DMS 273 (cell line): ENCODE data around the gene C4BPB.

ENCODE experiments used
- DNase-seq: peaks from one replicate; lab custom pipeline; 2025; ENCODE audit not compliant: unreplicated experiment; lab: John Stamatoyannopoulos, UW

Gene C4BPB

DNA sequence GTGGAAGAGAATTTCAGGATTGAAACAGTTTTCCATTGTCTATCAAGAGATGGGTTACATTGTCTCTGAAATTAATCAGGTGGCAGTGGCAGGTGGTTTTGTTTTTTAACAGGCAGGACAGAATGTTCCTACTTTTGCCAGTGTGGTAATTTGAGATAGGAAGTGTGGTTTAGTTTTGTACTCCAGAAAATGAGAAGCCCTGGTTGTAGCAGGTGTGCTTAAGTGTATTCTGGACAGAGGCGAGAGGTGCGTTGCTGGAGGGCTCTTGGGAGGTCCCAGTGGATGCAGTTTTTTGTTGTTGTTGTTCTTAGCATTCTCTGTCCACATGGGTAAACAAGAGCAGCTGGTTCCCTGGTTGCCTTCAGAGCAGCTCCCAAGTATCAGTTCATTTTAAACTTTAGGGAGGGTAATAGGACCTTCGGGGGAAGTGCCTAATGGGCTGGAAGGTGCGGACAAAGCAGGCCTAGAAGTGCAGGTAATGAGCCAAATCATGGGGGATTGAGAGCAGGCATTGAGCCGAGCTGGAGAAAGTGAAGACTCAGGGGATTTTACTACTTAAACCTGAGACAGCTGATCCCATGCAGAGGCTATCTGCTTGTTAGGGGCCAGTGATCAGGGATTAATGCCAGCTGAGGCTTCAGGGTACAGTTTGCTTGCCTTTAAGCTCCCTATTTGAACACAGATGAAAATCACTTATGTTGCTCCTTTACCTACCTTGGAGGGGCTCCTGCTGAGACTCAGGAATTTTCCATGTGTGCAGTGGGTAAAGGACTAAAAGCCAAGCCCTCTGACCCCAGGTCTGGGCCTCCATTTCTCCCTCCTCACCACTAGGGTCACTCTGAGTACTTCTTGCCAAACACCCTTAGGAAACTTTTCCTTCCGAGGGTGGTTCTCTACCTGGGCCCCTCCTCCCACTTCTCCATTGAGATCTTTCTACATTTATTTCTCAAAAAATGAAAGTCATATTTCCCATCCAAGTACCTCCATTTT, 29.5 kb upstream of the C4BPB start:
- DNase-seq: no peak

DNA sequence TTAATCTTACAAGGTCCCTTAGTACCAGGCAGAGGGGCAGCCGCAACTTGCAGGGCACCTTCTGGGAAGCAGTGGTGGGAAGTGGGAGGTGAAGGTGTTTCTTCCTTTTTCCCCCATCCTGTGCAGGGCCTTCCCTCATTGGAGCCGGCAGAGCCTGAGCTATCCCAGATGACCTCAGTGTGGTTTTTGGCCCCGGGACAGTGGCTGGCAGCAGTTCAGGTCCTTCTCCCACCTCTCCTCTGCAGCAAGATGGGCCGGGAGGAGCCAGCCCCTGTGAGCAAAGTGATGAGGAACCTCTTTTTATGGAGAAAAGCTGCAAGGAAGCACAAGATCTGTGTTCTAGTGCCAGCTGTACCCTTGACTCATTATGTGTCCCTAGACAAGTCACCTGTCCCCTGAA, 28.8 kb upstream of the C4BPB start:
- no peak for DNase-seq

DNA sequence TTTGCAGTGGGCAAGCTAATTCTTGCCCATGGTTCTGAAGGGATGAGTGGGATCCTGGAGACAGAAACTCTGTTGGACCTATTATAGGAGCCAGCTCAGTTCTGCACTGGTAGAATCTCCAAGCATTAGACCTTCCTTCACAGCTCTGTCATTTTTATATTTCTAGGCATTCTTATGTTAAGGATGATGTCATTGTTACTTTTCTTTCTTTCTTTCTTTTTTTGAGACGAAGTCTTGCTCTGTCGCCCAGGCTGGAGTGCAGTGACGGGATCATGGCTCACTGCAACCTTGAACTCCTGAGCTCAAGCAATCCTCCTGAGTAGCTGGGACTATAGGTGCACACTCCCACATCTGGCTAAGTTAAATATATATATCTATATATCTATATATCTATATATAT, 28.1 kb upstream of the C4BPB start:
- no peak for DNase-seq

DNA sequence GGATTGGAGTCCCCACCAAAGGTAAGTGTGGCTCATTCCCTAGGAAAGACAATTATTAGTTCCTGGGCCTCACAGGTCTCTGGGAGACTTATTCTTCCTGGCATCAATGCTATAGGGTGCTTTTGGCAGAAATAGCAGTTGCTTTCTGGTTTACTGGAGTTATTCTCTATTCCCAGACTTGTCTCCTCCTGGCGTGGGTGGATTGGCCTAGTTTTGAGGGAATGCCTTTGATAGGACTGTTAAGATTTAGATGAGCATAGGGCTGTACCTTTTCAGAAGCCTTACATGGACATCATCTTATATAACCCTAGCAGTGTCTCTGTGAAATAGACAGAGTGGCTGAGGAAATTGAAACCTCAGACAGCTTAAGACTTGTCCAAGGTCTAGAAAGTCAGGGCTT, 26.6 kb upstream of the C4BPB start:
- DNase-seq: no peak

DNA sequence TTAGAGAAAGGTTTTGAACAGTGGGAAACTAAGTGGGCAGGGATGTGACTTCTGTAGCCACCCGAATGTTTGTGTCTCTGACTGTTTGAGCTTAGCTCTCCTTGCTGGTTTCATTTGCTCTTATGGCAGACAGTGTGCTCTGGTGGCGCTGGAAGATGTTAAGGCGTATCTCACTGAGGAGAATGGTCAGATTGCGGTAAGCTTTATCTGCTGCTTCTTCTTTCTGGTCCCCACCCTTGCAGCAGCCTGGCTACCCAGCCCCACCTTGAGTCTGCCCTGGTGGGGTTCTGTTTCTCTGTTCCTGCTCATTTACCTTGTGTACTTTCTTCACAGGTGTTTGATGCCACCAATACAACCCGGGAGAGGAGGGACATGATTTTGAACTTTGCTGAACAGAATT, 25.6 kb upstream of the C4BPB start:
- DNase-seq: no peak

DNA sequence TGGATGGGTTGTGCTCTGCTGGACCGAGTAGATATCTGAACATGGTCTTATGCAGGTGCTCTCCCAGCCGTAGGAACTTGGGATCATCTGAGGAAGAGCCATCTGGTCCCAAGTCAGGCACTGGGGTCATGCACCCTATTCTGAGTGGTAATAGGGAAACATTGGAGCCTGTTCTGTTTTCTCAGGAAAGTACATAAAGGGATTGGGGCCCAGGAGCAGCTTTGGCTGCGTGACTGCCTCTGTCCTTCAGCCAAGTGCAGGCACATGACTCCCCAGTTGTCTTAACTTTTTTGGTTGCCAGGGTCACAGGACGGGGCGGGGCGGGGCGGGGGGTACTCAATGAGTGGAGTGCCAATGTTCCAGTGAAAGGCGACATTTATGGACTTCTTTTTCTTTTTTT, 24.1 kb upstream of the C4BPB start:
- DNase-seq: no peak

DNA sequence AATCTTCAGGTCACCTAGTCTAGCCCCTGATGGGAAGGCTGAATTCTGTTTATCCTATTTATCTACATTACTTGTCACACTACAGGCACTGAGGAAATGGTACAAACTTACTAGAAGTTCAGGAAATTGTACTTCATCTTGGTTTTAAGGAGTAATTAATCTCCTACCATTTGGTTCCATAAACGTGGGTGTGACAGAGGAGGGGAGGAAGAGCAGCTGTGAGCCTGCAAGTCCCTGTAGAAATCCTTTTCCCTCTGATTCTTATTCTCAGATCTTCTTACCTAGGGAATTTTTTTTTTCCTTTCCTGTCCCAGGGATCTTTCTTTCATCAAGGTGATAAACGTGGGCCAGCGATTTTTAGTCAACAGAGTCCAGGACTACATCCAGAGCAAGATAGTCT, 21.5 kb upstream of the C4BPB start:
- DNase-seq: no peak

DNA sequence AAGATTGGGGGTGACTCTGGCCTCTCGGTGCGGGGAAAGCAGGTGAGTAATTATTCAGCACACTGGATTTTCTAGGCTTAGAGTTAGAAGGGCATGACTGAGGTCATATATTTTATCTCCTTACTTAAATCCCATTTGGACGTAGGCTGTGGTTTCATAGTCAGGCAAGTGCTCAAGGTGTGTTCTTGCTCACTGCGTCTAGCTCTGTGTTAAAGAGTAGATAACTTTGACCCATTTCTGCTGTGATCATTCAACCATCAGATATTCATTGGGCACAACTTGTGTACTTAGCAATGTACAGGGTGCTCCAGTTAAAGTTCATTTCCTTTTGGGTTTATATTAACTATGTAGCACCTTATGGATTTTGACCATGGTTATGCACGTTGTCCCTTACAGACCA, 21.0 kb upstream of the C4BPB start:
- no peak for DNase-seq

DNA sequence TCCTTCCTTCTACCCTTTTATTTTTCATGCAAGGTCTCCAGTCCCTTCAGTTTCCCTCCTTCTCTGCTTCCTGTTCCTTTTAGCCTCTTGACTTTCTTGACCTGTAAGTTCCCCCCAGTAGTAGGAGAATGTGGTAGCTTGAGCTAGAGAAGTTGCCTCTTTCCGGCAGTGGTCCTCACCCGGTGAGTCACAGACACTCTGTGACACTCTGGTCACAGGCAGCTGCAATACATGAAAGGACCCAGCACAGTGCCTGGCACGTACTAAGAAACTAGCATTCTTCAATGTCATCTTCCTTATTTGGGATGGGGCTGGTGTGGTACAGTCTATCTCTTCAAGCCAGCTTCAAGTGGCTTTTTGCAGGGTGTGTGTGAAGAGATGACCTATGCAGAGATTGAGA, 19.6 kb upstream of the C4BPB start:
- no peak for DNase-seq

DNA sequence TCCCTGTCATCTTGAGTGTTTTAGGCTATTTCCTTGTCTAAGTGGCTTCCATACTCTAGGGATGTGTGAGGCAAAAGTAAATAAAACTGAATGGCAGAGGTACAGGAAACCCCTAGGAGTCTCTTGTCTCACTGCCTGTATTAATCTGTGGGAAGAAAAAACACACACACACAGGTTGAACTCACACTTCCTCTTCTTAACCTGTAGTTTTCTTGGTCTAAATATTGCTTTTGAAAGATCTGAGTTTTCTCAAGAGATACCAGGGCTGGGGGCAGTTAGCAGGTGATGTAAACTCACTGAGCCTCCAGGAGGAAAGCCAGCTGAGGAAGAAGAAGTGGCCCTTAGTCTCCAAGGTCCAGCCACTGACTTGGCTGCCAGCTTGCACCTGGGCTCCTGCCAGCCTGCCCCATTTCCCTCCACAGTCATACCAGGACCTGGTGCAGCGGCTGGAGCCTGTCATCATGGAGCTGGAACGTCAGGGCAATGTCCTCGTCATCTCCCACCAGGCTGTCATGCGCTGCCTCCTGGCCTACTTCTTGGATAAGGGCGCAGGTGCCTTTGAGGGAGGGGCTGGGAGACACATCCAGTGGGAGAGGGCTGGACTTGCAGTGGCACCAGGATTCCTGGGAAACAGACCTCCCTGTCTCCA, 18.7 kb upstream of the C4BPB start:
- DNase-seq: no peak

DNA sequence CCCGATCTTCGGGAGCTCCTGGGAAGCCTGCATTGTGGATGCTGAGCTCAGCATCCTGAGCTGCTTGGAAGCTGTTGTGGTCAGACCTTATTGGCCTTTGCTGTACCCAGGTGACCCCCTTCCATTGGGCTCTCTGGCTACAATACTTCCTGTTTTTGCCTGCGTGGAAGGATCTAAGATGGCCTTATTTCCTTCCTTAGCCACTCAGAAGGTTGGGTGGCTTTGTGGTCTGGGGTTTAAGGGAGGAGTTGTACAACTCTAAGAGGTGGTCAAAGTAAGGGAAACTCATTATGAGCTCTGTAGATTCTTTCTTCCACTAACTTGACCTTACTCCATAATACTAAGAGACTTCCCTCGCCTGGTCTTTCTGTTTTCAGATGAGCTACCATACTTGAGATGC, 17.8 kb upstream of the C4BPB start:
- DNase-seq: no peak

DNA sequence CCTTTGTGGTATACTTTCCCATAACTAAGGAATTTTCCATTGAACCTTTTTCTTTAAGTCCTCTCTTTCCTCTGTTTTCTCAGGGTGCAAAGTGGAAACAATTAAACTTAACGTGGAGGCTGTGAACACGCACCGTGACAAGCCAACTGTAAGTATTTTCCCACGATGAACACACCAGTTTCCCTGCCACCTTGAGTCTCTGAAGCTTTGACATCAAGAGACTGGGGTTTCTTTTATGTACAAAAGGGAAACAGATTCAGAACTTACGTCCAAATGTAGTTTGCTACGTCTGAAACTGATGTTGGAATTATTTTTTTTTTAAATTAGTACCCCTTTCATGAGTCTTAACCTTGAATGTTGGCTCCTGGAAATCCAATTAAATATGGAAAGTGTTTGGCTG, 17.2 kb upstream of the C4BPB start:
- DNase-seq: no peak

DNA sequence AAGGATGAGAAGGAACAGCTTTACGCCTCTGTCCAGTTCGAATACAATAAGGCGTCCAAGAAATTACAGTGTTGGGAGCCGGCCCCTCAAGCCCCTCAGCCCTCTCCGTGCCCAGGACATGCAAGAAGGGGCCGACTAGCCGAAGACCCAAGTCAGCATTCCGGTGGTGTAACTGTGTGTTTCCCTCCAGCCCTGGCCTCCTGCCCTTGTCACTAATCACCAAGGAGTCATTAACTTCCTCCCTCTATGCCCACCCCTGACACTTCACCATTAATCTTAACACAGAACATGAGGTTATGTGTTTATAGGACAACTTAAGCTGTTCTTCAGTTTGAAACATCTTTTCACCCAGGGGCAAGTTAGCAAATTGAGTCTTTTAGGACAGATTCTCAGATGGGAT, 16.4 kb upstream of the C4BPB start:
- DNase-seq: no peak

DNA sequence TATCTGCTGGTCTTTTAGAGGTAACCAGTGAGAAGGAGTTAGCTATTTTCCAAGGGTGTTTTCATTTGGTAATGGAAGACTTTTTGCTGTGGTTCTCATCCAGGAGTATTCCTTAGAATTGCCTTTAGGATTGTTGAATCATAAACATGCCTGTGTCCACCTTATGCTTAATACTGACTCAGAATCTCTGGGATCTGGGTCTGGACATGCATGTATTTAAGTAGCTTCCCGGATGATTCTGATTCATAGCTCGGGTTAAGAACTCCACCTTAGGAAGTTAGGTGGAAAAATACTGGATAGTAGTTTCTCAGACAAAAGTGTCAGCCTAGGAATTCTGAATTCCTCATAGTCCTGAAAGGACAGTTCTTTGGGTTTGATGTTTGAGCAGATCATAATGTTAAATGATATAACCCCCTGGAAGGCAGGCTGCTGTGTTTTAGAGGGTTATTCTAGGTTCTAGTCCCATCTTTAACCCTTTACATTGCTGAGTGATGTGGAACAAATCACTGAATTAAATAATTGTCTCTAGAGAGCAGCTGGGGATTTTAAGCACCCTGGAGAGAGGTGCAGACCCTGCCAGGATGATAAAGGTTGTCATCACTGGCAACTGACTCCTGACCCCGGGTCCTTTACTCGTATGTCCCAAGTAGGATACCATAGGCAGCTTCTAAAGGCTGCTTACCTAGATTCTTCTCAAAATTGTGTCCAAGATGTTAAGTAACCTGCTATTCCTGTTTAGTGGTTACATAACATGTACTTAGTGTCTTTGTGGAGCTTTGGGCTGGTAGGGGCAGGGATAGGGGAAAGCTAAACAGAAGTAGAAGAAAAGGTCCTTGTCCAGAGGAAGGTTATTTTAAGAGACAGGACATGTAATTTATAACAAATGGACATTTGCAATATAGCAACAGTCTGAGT, 14.5 kb upstream of the C4BPB start:
- DNase-seq: no peak

DNA sequence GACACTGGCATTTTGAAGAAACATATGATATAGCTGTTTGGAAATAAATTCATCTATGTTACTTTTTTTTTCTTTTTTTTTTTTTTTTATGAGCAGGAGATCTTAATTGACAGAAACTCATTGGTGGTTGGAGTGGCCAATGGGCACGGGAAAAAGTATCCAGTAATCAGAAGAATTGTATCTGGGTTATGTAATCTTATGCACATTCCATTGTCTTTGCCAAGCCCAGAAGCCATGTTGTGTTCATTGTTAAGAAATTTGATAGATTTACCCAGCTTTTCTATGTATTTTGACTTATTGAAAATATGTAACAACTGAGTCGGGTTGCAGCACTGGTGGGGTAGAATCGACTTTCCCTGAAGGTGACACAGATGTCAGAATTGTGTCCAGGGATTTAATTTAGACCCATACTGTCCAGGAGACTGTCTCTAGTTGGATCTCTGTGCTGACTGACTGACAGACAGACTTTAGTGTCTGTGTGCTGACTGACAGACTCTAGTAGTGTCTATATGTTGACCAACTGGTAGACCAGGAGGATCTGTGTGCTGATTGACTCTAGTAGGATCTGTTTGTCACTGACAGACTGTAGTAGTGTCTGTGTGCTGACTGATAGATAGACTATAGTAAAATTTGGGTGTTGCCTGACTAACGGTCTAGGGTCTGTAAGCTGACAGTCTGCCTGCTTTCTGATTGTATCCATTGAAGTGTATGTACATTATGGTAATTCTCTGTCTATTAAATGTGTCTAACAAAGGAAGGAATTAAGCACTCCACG, 12.3 kb upstream of the C4BPB start:
- DNase-seq: no peak

DNA sequence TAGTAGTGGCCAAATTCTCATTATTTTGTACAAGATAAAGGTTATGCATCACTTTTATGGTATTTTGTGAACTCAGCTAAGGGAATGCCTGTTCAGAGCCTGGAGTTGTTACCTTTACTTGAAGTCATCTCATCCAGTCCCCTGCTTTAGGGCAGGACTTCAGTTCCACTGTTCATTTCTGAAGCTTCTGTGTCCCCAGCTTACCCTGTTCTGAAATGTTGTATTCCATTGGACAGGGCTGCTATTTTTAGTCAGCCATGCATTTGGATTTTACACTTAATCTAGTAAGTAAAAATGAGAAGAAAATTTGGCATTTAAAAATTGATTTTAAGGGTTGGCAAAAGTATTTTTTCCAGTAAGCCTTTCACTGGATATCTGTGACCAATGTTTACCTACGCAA, 11.6 kb upstream of the C4BPB start:
- DNase-seq: no peak

DNA sequence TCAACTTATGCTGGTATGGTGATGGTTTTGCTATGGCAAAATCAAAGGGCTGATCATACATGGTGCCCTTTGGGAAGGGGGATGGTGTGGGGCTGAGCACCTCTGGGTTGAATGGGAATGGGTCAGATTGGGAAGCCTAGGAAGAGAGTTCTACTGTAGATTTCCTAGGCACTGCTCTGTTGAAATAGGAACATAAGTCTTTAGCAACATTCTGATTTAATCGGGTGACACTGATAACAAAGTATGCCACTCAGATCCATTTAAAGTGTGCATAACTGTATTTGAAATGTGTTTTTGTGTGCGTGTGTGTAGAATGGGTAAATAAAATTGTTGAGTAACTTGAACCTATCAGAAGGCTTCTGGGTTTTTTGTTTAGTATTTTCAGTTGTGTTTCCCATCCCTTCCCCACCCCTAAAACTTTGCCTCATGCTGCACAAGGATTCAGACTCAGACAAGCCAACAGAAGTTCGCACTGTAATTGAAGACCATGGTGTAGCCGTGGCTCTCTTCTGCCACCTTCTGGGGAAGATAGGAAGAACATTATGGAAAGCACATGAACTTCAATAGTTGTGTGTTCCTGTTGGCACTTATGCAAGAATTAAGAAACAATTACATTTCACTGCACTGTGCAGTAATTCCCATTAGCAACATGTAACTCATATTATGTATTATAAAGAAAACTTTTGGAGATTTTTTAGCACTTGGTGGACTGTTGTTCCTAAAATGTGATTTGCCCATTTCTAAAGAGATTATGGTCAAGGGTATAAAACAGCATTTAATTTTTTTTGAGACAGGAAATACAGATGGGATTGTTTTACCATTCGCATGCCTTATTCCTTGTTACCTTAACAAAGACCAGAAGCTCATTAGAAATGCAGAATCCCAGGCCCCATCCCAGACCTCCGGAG, 10.9 kb upstream of the C4BPB start:
- peak; percentile 81 for DNase-seq

DNA sequence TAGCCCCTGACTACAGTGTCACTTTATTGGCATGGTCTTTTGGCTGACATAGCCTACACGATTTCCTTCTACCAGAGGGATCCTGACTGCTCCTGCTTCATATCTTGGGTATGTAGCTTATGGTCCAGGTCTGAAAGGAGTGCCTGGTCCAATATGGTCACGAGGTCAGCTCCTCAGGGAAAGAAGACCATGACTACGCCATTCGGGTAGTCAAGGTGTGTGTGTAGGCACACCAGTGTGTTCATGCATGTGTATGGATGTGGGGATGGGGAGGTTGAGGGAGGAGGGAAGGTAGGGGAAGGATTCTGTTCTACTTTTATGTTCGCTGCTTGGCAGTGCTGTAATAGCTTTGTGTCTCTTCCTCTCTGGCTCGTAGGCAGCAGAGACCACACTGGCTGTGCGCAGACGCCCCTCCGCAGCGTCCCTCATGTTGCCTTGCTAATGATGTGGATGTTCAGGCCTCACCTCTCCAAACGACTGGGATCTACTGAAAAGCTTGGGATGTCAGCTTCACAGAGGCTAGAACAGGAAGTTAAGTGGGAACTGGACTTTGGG, 10.0 kb upstream of the C4BPB start:
- DNase-seq: no peak

DNA sequence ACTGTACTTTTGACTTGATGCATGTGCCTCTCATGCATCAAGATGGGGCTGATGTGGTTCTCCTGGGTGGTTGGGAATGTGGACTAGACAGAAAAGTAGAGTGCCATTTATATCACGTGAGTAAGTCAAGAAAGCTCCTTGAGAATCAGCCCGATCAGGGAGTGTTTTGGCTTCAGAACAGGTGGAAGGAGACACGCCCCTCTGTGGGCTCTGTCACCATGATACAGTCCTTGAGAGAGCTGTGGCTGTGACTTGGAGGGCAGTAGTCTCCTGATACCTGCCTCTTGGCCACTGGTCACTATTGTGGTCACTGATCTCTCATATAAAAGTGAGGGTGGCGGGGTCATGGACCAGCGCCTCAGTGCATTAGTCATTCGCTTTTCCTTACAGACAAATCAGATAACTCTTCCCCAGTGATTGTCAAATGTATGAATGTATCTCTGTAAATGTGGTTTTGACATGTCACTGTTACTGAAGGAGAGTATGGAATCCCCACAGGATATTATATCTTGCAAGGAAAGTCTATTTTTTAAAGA, 8.9 kb upstream of the C4BPB start:
- no peak for DNase-seq
